ENCODE results near the gene CST2. TPM values are rescaled to one million over a fixed set of nuclear protein-coding genes. Genes with fewer than 3 reads are reported as not detected.

Gene CST2
- total and polyA plus RNA-seq, 2 donors (not counting 3 experiments of a cell fraction or from before 2014, with no cell fraction given): not detected

- H3K27me3 ChIP-seq (ENCODE audit: control insufficient read depth in 2 of 2, insufficient read depth in 2 of 2, low read length in 2 of 2): no peaks in the 10 kb centered on the region
- no peak overlapping the region for H3K4me3 ChIP-seq (replicated peaks in 1 of 3; ENCODE audit: insufficient read depth in 1 of 3, low read depth in 1 of 3, low read length in 3 of 3)
- no TSS peak for BruUV-seq (replicated peaks)
- intact Hi-C loops (cut with micrococcal nuclease) (no loop called here), dilution Hi-C loops (cut with MboI; ENCODE audit: extremely low pct_ligation_motif_present, low sequenced_read_pairs) (no loop called here)
- FAIRE-seq: no peak
- no peak for DNase-seq (ENCODE audit: low read depth, low spot score)
- H3K4me1 ChIP-seq (ENCODE audit: control insufficient read depth, extremely low read depth, insufficient read depth, low read length): no peaks in the 10 kb centered on the region
- no peaks in the 10 kb centered on the region for H3K9me3 ChIP-seq (replicated peaks; ENCODE audit: control insufficient read depth, insufficient read depth, low read length)
- CTCF ChIA-PET: no interaction called here
- POLR2A ChIA-PET: no interaction called here
- H3K79me2 ChIP-seq (ENCODE audit: control insufficient read depth, insufficient read depth, low read length): no peaks in the 10 kb centered on the region
- TF ChIP-seq POLR2A (IDR thresholded peaks at IDR 0.05; ENCODE audit: low read depth, low read length): no peak
- no peak for TF ChIP-seq CTCF (IDR thresholded peaks at IDR 0.05; ENCODE audit: extremely low read depth in 1 of 2, insufficient read depth in 1 of 2, low read depth in 1 of 2, low read length in 2 of 2)
- TF ChIP-seq JUN (IDR thresholded peaks at IDR 0.05; ENCODE audit: borderline replicate concordance, insufficient read depth, insufficient read length, low read depth): no peak
- no peak for TF ChIP-seq POLR2AphosphoS5 (IDR thresholded peaks at IDR 0.05; ENCODE audit: insufficient read depth, low read depth, low read length)
- no peak for TF ChIP-seq EZH2 (IDR thresholded peaks at IDR 0.05; ENCODE audit: borderline replicate concordance, low read depth, low read length, severe bottlenecking)
- TF ChIP-seq GATA2 (IDR thresholded peaks at IDR 0.05; ENCODE audit: insufficient read depth, insufficient read length, low read depth, low read length): no peak
- no peak for TF ChIP-seq FOS (IDR thresholded peaks at IDR 0.05; ENCODE audit: borderline replicate concordance, insufficient read depth, low read length)
- TF ChIP-seq MYC (IDR thresholded peaks at IDR 0.05; ENCODE audit: low read depth, low read length): no peak
- no peak for TF ChIP-seq MAX (IDR thresholded peaks at IDR 0.05; ENCODE audit: insufficient read depth, insufficient read length)
- no peaks in the 10 kb centered on the region for H4K20me1 ChIP-seq (replicated peaks; ENCODE audit: control insufficient read depth, extremely low read depth, insufficient read depth, low read length)
- H3K27ac ChIP-seq (ENCODE audit: insufficient read depth, low read depth, low read length): no peak overlapping the region
- no peak overlapping the region for H2AFZ ChIP-seq (ENCODE audit: low read depth, low read length)
- no peaks in the 10 kb centered on the region for H3K36me3 ChIP-seq (ENCODE audit: control insufficient read depth in 2 of 2, extremely low read depth in 1 of 2, insufficient read depth in 2 of 2, low read length in 2 of 2)
- H3K9ac ChIP-seq (replicated peaks; ENCODE audit: extremely low read depth, insufficient read depth, low read length): no peak overlapping the region
- no peak overlapping the region for H3K4me2 ChIP-seq (ENCODE audit: insufficient read depth, low read length)
- no peaks in the 10 kb centered on the region for H3K9me1 ChIP-seq (replicated peaks; ENCODE audit: control insufficient read depth, extremely low read depth, insufficient read depth, low read length)
Observed at GRCh38 chr20:23857962-23858595, 31.6 kb upstream of the CST2 start.

Measured in endothelial cell of umbilical vein (primary cell).